SK-N-SH treated with all-trans-retinoic acid at 6 μM for 48 hours (cell line): ENCODE data around the gene USP48.

ENCODE experiments used
- ATAC-seq: fragments of 200-7000 bp; cut with Tn5 transposase; 3 replicates; pipeline ENCODE4 v1.9.1; 2020; ENCODE audit warnings: mild to moderate bottlenecking, moderate library complexity
- BACH2 ChIP-seq: fragments of 250-450 bp; sonication (Bioruptor Pico); IDR thresholded peaks from 2 replicates; pipeline ENCODE4 v1.9.0; 2021; ENCODE audit warnings: mild to moderate bottlenecking, borderline replicate concordance
- CSDC2 ChIP-seq: fragments of 250-450 bp; sonication (Bioruptor Pico); IDR thresholded peaks from 2 replicates; pipeline ENCODE4 v1.5.0; 2020; ENCODE audit warnings: mild to moderate bottlenecking, moderate library complexity
- ESRRG ChIP-seq: fragments of 250-450 bp; sonication (Bioruptor Pico); IDR thresholded peaks from 2 replicates; pipeline ENCODE4 v1.6.1; 2021; ENCODE audit warnings: mild to moderate bottlenecking
- GLIS3 ChIP-seq: fragments of 250-450 bp; sonication (Bioruptor Pico); IDR thresholded peaks from 2 replicates; pipeline ENCODE4 v1.5.0; 2020; ENCODE audit warnings: mild to moderate bottlenecking, moderate library complexity
- ISL1 ChIP-seq: fragments of 250-450 bp; sonication (Bioruptor Pico); IDR thresholded peaks from 2 replicates; pipeline ENCODE4 v2.1.2; 2022; ENCODE audit warnings: mild to moderate bottlenecking, moderate library complexity
- OSR1 ChIP-seq: fragments of 250-450 bp; sonication (Bioruptor Pico); IDR thresholded peaks from 2 replicates; pipeline ENCODE4 v1.8.0; 2022; ENCODE audit warnings: moderate library complexity, mild to moderate bottlenecking, inconsistent platforms
- PPARA ChIP-seq: fragments of 250-450 bp; sonication (Bioruptor Pico); IDR thresholded peaks from 2 replicates; pipeline ENCODE4 v1.5.0; 2020; ENCODE audit warnings: mild to moderate bottlenecking, borderline replicate concordance
- RARB ChIP-seq: fragments of 250-450 bp; sonication (Bioruptor Pico); IDR thresholded peaks from 2 replicates; pipeline ENCODE4 v1.8.0; 2021; ENCODE audit warnings: mild to moderate bottlenecking, moderate library complexity
- SNAI2 ChIP-seq: fragments of 250-450 bp; sonication (Bioruptor Pico); IDR thresholded peaks from 2 replicates; pipeline ENCODE4 v1.5.0; 2020; ENCODE audit warnings: mild to moderate bottlenecking, moderate library complexity
- TCF4 ChIP-seq: fragments of 250-450 bp; sonication (Bioruptor Pico); IDR thresholded peaks from 2 replicates; pipeline ENCODE4 v1.8.0; 2021; ENCODE audit warnings: mild to moderate bottlenecking, moderate library complexity, borderline replicate concordance
- TOX ChIP-seq: fragments of 250-450 bp; sonication (Bioruptor Pico); IDR thresholded peaks from 2 replicates; pipeline ENCODE4 v1.8.0; 2021; ENCODE audit warnings: mild to moderate bottlenecking, moderate library complexity, borderline replicate concordance
- ZC3H10 ChIP-seq: fragments of 250-450 bp; sonication (Bioruptor Pico); IDR thresholded peaks from 2 replicates; pipeline ENCODE4 v1.5.1; 2021; ENCODE audit warnings: mild to moderate bottlenecking, moderate library complexity
- ZFP3 ChIP-seq: fragments of 250-450 bp; sonication (Bioruptor Pico); IDR thresholded peaks from 2 replicates; pipeline ENCODE4 v1.5.0; 2020; ENCODE audit warnings: mild to moderate bottlenecking, moderate library complexity
- ZFP30 ChIP-seq: fragments of 450-650 bp; formaldehyde crosslinking; IDR thresholded peaks from 2 replicates; pipeline ENCODE4 v1.5.0; 2022; ENCODE audit warnings: mild to moderate bottlenecking, moderate library complexity
- ZNF565 ChIP-seq: fragments of 450-650 bp; formaldehyde crosslinking; conservative IDR thresholded peaks from 2 replicates; pipeline ENCODE4 v1.5.0; 2020; ENCODE audit warnings: low read depth, mild to moderate bottlenecking, moderate library complexity
- ZNF70 ChIP-seq: fragments of 450-650 bp; formaldehyde crosslinking; IDR thresholded peaks from 2 replicates; pipeline ENCODE4 v1.5.0; 2020; ENCODE audit warnings: mild to moderate bottlenecking, moderate library complexity
- ZNF8 ChIP-seq: fragments of 450-650 bp; formaldehyde crosslinking; IDR thresholded peaks from 2 replicates; pipeline ENCODE4 v1.5.0; 2020; ENCODE audit warnings: mild to moderate bottlenecking, moderate library complexity
- TF ChIP-seq, protein P1 (sequence below): fragments of 250-450 bp; sonication (Bioruptor Pico); IDR thresholded peaks from 2 replicates; pipeline ENCODE4 v1.8.0; 2020; ENCODE audit warnings: mild to moderate bottlenecking, moderate library complexity, borderline replicate concordance
- TF ChIP-seq, protein P2 (sequence below): fragments of 250-450 bp; sonication (Bioruptor Pico); IDR thresholded peaks from 2 replicates; pipeline ENCODE4 v1.5.1; 2020; ENCODE audit warnings: low read depth, mild to moderate bottlenecking, moderate library complexity
- TF ChIP-seq, protein P3 (sequence below): fragments of 250-450 bp; sonication (Bioruptor Pico); IDR thresholded peaks from 2 replicates; pipeline ENCODE4 v1.8.0; 2021; ENCODE audit warnings: low read depth, mild to moderate bottlenecking, moderate library complexity, borderline replicate concordance
- TF ChIP-seq, protein P4 (sequence below): fragments of 250-450 bp; sonication (Bioruptor Pico); IDR thresholded peaks from 2 replicates; pipeline ENCODE4 v1.5.0; 2020; ENCODE audit warnings: mild to moderate bottlenecking, moderate library complexity

Gene USP48

DNA sequence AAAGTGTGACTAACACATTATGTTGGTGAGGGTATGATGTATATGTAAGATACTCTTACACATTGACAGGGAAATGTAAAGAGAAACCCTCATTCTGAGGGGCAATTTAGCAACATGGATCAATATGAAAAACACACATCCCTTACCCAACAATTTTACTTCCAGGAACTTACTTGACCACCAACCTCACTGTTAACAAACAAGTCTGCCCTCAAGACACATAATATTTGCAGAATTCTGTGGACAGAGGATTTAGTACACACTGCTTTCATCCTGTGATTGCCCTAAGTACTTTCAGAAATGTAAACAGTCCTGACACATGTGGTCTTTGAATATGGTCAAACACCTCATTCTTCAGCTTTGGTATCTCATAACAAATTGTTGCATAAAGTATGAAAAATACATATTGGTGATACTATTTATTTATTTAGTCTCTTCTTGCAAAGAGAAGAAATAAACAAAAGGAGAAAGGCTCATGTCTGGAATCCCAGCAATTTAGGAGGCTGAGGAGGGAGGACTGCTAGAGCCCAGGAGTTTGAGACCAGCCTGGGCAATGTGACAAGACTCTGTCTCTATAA lies 6.9 kb downstream of the USP48 start:
- no peak for ATAC-seq
- TF ChIP-seq GLIS3 (no peak), RARB (no peak), OSR1 (CRISPR knock-in tag) (no peak), SNAI2 (CRISPR knock-in tag) (no peak), BACH2 (CRISPR knock-in tag) (no peak), CSDC2 (CRISPR knock-in tag) (no peak), ZFP3 (CRISPR knock-in tag) (no peak), TCF4 (CRISPR knock-in tag) (no peak), ZNF70 (CRISPR knock-in tag) (no peak), ZC3H10 (CRISPR knock-in tag) (no peak), ZFP30 (no peak), ESRRG (CRISPR knock-in tag) (no peak), ZNF8 (CRISPR knock-in tag) (no peak), TOX (no peak), ZNF565 (CRISPR knock-in tag) (no peak), ISL1 (no peak)
- TF ChIP-seq, protein P1, sequence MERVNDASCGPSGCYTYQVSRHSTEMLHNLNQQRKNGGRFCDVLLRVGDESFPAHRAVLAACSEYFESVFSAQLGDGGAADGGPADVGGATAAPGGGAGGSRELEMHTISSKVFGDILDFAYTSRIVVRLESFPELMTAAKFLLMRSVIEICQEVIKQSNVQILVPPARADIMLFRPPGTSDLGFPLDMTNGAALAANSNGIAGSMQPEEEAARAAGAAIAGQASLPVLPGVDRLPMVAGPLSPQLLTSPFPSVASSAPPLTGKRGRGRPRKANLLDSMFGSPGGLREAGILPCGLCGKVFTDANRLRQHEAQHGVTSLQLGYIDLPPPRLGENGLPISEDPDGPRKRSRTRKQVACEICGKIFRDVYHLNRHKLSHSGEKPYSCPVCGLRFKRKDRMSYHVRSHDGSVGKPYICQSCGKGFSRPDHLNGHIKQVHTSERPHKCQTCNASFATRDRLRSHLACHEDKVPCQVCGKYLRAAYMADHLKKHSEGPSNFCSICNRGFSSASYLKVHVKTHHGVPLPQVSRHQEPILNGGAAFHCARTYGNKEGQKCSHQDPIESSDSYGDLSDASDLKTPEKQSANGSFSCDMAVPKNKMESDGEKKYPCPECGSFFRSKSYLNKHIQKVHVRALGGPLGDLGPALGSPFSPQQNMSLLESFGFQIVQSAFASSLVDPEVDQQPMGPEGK (CRISPR knock-in tag): no peak
- TF ChIP-seq, protein P2, sequence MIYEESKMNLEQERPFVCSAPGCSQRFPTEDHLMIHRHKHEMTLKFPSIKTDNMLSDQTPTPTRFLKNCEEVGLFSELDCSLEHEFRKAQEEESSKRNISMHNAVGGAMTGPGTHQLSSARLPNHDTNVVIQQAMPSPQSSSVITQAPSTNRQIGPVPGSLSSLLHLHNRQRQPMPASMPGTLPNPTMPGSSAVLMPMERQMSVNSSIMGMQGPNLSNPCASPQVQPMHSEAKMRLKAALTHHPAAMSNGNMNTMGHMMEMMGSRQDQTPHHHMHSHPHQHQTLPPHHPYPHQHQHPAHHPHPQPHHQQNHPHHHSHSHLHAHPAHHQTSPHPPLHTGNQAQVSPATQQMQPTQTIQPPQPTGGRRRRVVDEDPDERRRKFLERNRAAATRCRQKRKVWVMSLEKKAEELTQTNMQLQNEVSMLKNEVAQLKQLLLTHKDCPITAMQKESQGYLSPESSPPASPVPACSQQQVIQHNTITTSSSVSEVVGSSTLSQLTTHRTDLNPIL (CRISPR knock-in tag): no peak

DNA sequence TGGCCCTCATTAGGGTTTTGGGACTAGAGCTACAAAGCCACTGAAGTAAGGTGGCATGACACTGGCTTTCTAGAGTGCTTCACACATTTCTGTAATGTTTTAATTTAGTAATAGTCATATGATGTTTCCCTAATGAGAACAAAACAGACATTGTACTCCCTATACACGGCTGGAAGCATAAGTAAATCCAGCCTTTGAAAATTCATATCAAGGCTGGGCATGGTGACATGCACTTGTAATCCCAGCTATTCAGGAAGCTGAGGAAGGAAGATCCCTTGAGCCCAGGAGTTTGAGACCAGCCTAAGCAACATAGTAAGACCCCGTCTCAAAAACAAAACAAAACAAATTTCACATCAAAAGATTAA lies 7.4 kb downstream of the USP48 start:
- TF ChIP-seq GLIS3 (no peak), ZFP30 (no peak)
- no peak for ATAC-seq

DNA sequence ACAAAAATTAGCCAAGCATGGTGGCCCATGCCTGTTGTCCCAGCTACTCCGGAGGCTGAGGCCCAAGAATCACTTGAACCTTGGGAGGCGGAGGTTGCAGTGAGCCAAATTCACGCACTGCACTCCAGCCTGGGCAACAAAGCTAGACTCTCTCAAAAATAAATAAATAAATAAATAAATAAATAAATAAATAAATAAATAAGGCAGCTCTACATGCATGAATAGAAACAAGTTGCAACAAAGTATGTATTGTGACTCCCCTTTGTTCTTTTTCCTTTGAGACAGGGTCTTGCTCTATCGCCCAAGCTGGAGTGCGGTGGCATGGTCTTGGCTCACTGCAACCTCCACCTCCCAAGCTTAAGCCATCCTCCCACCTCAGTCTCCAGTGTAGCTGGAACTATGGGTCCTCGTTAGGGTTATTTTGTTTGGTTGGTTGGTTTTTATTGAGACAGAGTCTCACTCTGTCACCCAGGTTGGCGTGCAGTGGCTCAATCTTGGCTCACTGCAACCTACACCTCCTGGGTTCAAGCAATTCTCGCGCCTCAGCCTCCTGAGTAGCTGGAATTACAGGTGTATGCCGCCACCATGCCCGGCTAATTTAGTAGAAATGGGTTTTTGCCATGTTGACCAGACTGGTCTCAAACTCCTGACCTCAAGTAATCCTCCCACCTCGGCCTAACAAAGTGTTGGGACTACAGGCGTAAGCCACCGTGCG lies 8.0 kb downstream of the USP48 start:
- TF ChIP-seq, protein P3, sequence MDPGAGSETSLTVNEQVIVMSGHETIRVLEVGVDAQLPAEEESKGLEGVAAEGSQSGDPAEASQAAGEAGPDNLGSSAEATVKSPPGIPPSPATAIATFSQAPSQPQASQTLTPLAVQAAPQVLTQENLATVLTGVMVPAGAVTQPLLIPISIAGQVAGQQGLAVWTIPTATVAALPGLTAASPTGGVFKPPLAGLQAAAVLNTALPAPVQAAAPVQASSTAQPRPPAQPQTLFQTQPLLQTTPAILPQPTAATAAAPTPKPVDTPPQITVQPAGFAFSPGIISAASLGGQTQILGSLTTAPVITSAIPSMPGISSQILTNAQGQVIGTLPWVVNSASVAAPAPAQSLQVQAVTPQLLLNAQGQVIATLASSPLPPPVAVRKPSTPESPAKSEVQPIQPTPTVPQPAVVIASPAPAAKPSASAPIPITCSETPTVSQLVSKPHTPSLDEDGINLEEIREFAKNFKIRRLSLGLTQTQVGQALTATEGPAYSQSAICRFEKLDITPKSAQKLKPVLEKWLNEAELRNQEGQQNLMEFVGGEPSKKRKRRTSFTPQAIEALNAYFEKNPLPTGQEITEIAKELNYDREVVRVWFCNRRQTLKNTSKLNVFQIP (CRISPR knock-in tag): no peak
- no peak for TF ChIP-seq PPARA (CRISPR knock-in tag)
- TF ChIP-seq SNAI2 (CRISPR knock-in tag): no peak
- TF ChIP-seq CSDC2 (CRISPR knock-in tag): no peak
- TF ChIP-seq ZNF565 (CRISPR knock-in tag): no peak
- no peak for TF ChIP-seq ISL1
- TF ChIP-seq TCF4 (CRISPR knock-in tag): no peak
- TF ChIP-seq, protein P2 (CRISPR knock-in tag): no peak
- ATAC-seq: no peak

DNA sequence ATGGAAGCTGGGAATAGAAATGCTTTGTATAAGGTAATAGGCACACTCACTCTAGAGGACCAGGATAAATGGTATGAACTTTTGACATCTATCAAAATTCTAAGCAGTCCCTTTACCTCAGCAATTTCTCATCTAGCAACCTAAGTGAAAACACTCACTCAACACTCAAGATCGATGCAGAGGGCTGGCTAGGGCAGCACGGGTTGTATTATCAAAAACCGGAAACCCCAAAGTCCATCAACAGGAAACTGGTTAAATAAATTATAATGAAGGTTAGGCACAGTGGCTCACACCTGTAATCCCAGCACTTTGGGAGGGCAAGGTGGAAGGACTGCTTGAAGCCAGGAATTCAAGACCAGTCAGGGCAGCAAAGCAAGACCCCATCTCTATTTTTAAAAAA lies 9.4 kb downstream of the USP48 start:
- no peak for ATAC-seq
- TF ChIP-seq BACH2 (CRISPR knock-in tag): no peak
- no peak for TF ChIP-seq ISL1
- no peak for TF ChIP-seq ZFP30
- no peak for TF ChIP-seq RARB
- TF ChIP-seq, protein P2 (CRISPR knock-in tag): no peak
- no peak for TF ChIP-seq CSDC2 (CRISPR knock-in tag)
- no peak for TF ChIP-seq ZFP3 (CRISPR knock-in tag)
- TF ChIP-seq SNAI2 (CRISPR knock-in tag): no peak
- TF ChIP-seq, protein P4, sequence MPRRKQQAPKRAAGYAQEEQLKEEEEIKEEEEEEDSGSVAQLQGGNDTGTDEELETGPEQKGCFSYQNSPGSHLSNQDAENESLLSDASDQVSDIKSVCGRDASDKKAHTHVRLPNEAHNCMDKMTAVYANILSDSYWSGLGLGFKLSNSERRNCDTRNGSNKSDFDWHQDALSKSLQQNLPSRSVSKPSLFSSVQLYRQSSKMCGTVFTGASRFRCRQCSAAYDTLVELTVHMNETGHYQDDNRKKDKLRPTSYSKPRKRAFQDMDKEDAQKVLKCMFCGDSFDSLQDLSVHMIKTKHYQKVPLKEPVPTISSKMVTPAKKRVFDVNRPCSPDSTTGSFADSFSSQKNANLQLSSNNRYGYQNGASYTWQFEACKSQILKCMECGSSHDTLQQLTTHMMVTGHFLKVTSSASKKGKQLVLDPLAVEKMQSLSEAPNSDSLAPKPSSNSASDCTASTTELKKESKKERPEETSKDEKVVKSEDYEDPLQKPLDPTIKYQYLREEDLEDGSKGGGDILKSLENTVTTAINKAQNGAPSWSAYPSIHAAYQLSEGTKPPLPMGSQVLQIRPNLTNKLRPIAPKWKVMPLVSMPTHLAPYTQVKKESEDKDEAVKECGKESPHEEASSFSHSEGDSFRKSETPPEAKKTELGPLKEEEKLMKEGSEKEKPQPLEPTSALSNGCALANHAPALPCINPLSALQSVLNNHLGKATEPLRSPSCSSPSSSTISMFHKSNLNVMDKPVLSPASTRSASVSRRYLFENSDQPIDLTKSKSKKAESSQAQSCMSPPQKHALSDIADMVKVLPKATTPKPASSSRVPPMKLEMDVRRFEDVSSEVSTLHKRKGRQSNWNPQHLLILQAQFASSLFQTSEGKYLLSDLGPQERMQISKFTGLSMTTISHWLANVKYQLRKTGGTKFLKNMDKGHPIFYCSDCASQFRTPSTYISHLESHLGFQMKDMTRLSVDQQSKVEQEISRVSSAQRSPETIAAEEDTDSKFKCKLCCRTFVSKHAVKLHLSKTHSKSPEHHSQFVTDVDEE (CRISPR knock-in tag): no peak
- TF ChIP-seq, protein P1 (CRISPR knock-in tag): no peak
